Measurements from ENCODE around the gene GSN. TPM values are rescaled to one million over a fixed set of nuclear protein-coding genes. Genes with fewer than 3 reads are reported as not detected.

The GSN gene
- total and polyA plus RNA-seq, 7 donors = 140 to 490 (median 210) TPM

- 92 to 96% (median 94%) methylated on average over 5 of the region's 5 CpGs for WGBS, 3 donors
- Histone ChIP-seq H3K9me3 (no peaks in the 10 kb centered on the region), H3K27me3 (ENCODE audit: insufficient read depth in 3 of 3, low read length in 2 of 3) (peaks cover 0 to 3% (median 0%) of the 10 kb centered on the region in 3 donors), H3K4me1 (peaks cover 15% of the 10 kb centered on the region), H3K36me3 (ENCODE audit: insufficient read depth in 1 of 2, low read depth in 1 of 2) (no peaks in the 10 kb centered on the region), H3K27ac (no peak overlapping the region), H3K4me3 (no peak overlapping the region)
- intact Hi-C loops (cut with DNase I) = no loop called here
- TF ChIP-seq CTCF (IDR thresholded peaks at IDR 0.05) = no peak
- ATAC-seq (no peak), DNase-seq (no peak)
Measured at GRCh38 chr9:121259935-121260334, 8.0 kb upstream of the GSN start.

- no peak overlapping the region for H3K27ac ChIP-seq
- no peak overlapping the region for H3K4me3 ChIP-seq
- no peak for DNase-seq
- peaks cover 0 to 3% (median 0%) of the 10 kb centered on the region in 3 donors for H3K27me3 ChIP-seq (ENCODE audit: insufficient read depth in 3 of 3, low read length in 2 of 3)
- no peak for TF ChIP-seq CTCF (IDR thresholded peaks at IDR 0.05)
- 31 to 41% (median 34%) methylated on average over 6 of the region's 6 CpGs for WGBS, 3 donors
- no peaks in the 10 kb centered on the region for H3K9me3 ChIP-seq
- no peaks in the 10 kb centered on the region for H3K36me3 ChIP-seq (ENCODE audit: insufficient read depth in 1 of 2, low read depth in 1 of 2)
- intact Hi-C loops (cut with DNase I) = no loop called here
- H3K4me1 ChIP-seq = peaks cover 15% of the 10 kb centered on the region
- ATAC-seq = no peak
Measured at GRCh38 chr9:121260457-121261106, 7.4 kb upstream of the GSN start.

GRCh38 chr9:121261107-121261460 lies 6.9 kb upstream of the GSN start:
- Histone ChIP-seq H3K27ac (no peak overlapping the region), H3K4me1 (peaks cover 15% of the 10 kb centered on the region), H3K27me3 (ENCODE audit: insufficient read depth in 3 of 3, low read length in 2 of 3) (peaks cover 0 to 3% (median 0%) of the 10 kb centered on the region in 3 donors), H3K4me3 (no peak overlapping the region), H3K9me3 (no peaks in the 10 kb centered on the region), H3K36me3 (ENCODE audit: insufficient read depth in 1 of 2, low read depth in 1 of 2) (no peaks in the 10 kb centered on the region)
- peak in 3 of 4 donors; percentile 15 to 20 (median 20) for ATAC-seq
- intact Hi-C loops (cut with DNase I) = no loop called here
- DNase-seq = peak in 1 of 2 donors; percentile 13
- TF ChIP-seq CTCF (IDR thresholded peaks at IDR 0.05) = no peak
- 32 to 41% (median 37%) methylated on average over 4 of the region's 4 CpGs for WGBS, 3 donors

GRCh38 chr9:121261755-121262154 lies 6.2 kb upstream of the GSN start:
- peaks cover 15% of the 10 kb centered on the region for H3K4me1 ChIP-seq
- no peak overlapping the region for H3K4me3 ChIP-seq
- no peak overlapping the region for H3K27ac ChIP-seq
- H3K27me3 ChIP-seq (ENCODE audit: insufficient read depth in 3 of 3, low read length in 2 of 3) = peaks cover 0 to 3% (median 0%) of the 10 kb centered on the region in 3 donors
- WGBS, 3 donors = 91 to 97% (median 92%) methylated on average over 1 of the region's 1 CpG
- H3K36me3 ChIP-seq (ENCODE audit: insufficient read depth in 1 of 2, low read depth in 1 of 2) = no peaks in the 10 kb centered on the region
- ATAC-seq (no peak), DNase-seq (no peak)
- intact Hi-C loops (cut with DNase I) = no loop called here
- TF ChIP-seq CTCF (IDR thresholded peaks at IDR 0.05) = no peak
- no peaks in the 10 kb centered on the region for H3K9me3 ChIP-seq

GRCh38 chr9:121262423-121262822 lies 5.5 kb upstream of the GSN start:
- intact Hi-C loops (cut with DNase I) = no loop called here

More at GRCh38 chr9:121262423-121262822, 5.5 kb upstream of the GSN start:
- H3K27me3 ChIP-seq (ENCODE audit: insufficient read depth in 3 of 3, low read length in 2 of 3) = peaks cover 0 to 3% (median 0%) of the 10 kb centered on the region in 3 donors
- no peak overlapping the region for H3K27ac ChIP-seq
- WGBS, 3 donors = 94 to 99% (median 95%) methylated on average over 1 of the region's 1 CpG
- no peak for TF ChIP-seq CTCF (IDR thresholded peaks at IDR 0.05)
- H3K4me3 ChIP-seq = no peak overlapping the region
- H3K36me3 ChIP-seq (ENCODE audit: insufficient read depth in 1 of 2, low read depth in 1 of 2) = no peaks in the 10 kb centered on the region
- H3K4me1 ChIP-seq = peaks cover 20% of the 10 kb centered on the region
- H3K9me3 ChIP-seq = no peaks in the 10 kb centered on the region
- ATAC-seq (no peak), DNase-seq (no peak)
